Bronchial epithelial cell (primary cell): ENCODE results near the gene PYGB. TPM values are rescaled to one million over a fixed set of nuclear protein-coding genes. Genes with fewer than 3 reads are reported as not detected.

ENCODE experiments used
- DNase-seq: peaks from one replicate; pipeline ENCODE4 v3.0.0-alpha.2; 2010; ENCODE audit warnings: low read depth
- FAIRE-seq: peaks from 2 replicates; lab custom pipeline; 2011; peaks lifted over from hg19 to GRCh38; lab: Jason Lieb, UNC
- H3K27me3 ChIP-seq: 2 replicates; pipeline ENCODE4 v1.5.1; 2011; ENCODE audit warnings: low read length; ENCODE audit not compliant: control insufficient read depth, insufficient read depth
- H3K36me3 ChIP-seq: 2 replicates; pipeline ENCODE4 v1.5.1; 2011; ENCODE audit warnings: low read length; ENCODE audit not compliant: control insufficient read depth, insufficient read depth
- H3K4me3 ChIP-seq: 2 replicates; pipeline ENCODE4 v1.5.1; 2011; ENCODE audit warnings: mild to moderate bottlenecking, low read depth, low read length, control low read depth
- total RNA-seq: library from RNA; depleted of rRNA; stranded (reverse); fragments of >200 nt; gene quantifications from 2 replicates; pipeline ENCODE4 v1.2.1, GENCODE V29; 2014
- TF ChIP-seq, protein P1 (sequence below): IDR thresholded peaks from 2 replicates; pipeline ENCODE4 v1.5.1; 2011; ENCODE audit warnings: mild to moderate bottlenecking, moderate library complexity, low read length, control low read depth, inconsistent platforms; ENCODE audit not compliant: insufficient read depth, severe bottlenecking

The PYGB gene
- total RNA-seq, 1 donor from 2014 or later, result 213 TPM

DNA sequence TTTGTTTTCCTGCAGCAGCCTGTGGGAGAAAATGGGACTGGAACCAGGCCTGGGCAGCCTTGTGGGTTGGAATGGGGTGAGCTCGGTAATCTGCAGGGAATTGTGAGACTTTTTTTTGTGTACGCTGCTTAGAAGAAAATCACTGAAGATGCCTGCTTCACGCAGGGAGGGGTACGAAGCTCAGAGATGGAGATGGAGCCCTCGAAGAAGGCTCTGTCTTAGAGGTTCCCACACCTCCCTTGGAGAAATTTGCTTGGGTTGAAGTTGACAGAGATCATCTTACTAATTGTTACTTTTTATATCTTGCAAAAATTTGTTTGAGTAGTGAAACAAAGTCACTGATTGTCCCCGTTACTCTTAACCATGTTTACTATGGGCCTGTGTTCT lies 894 bp downstream of the PYGB start:
- H3K27me3 ChIP-seq, result no peaks in the 10 kb centered on the region
- FAIRE-seq, result no peak
- H3K36me3 ChIP-seq, result peaks cover 10% of the 10 kb centered on the region
- TF ChIP-seq, protein P1, sequence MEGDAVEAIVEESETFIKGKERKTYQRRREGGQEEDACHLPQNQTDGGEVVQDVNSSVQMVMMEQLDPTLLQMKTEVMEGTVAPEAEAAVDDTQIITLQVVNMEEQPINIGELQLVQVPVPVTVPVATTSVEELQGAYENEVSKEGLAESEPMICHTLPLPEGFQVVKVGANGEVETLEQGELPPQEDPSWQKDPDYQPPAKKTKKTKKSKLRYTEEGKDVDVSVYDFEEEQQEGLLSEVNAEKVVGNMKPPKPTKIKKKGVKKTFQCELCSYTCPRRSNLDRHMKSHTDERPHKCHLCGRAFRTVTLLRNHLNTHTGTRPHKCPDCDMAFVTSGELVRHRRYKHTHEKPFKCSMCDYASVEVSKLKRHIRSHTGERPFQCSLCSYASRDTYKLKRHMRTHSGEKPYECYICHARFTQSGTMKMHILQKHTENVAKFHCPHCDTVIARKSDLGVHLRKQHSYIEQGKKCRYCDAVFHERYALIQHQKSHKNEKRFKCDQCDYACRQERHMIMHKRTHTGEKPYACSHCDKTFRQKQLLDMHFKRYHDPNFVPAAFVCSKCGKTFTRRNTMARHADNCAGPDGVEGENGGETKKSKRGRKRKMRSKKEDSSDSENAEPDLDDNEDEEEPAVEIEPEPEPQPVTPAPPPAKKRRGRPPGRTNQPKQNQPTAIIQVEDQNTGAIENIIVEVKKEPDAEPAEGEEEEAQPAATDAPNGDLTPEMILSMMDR, result no peak
- peak overlapping the region; percentile 89 for H3K4me3 ChIP-seq
- DNase-seq, result no peak

DNA sequence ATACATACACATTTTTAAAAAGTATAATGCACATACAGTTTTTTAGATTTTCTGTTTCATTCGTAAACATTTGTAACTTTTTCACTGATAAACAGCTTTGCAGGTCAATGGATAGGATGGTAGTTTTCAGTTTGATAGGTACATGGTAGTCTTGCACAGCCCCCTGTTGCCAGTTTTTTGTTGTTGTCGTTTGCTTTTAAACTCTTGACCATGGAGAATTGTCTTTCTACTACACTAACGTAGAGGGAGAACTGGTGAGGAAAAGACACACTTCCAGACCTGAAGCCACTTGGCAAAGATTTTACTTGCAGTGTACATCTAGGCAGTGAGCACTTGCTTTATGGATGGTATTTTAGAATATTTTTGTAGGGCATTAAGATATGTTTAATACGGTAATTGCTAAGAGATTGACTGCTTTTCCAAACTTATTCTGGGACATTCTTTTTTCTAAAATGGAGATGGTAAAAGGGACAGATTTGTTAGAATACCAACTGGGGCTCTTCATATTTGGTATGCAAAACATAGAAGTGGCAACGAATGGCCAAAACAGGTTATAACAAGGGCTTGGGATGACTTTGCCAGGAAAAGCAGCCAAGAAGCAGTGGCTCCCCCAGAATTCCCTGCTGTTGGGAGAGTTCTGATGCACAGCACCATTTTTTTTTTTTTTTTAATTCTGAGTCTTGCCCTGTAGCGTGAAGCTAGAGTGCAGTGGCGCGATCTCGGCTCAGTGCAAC lies 1.5 kb downstream of the PYGB start:
- FAIRE-seq (no peak), DNase-seq (peak; percentile 26)
- H3K27me3 ChIP-seq, result no peaks in the 10 kb centered on the region
- TF ChIP-seq, protein P1, result no peak
- H3K4me3 ChIP-seq, result peak overlapping the region; percentile 89
- H3K36me3 ChIP-seq, result peaks cover 10% of the 10 kb centered on the region

DNA sequence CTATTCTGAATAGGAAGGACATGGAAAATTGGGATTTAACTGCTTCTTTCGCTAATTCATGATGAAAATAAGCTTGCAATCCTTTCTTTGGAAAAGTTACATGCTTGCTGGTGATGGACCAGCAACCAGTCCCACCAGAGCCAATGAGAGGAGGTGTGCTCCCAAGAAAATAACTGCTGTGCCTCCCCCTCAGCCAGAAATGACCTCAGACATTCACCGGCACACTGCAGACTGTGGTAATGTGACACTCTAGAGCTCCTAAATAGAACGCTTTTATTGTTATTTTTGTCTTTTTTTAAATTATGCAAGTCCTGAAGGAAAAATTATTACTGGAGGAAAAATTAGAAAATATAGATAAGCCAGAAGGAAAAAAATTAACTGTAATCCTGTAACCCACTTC lies 2.6 kb downstream of the PYGB start:
- peak overlapping the region; percentile 89 for H3K4me3 ChIP-seq
- FAIRE-seq, result no peak
- peaks cover 16% of the 10 kb centered on the region for H3K36me3 ChIP-seq
- DNase-seq, result no peak
- no peaks in the 10 kb centered on the region for H3K27me3 ChIP-seq
- TF ChIP-seq, protein P1, result no peak

DNA sequence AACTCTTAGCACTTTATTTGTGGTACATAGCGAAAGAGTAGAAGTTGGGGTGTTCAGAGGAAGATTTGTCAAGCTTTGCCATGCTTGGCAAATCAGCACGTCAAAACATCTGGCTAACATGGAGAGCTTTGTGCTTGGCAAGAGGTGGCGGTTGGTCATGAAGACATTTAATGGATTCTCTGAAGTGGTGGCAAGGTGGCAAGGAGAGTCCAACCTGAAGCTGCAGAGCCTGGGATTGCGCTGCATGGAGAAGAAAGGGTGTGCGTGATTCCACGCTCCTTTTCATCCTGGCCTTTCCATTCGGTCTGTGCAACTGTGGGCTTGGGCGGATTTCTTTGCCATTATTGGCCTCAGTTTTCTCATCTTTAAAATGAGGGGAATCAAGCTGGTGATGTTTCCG lies 3.1 kb downstream of the PYGB start:
- DNase-seq, result no peak
- TF ChIP-seq, protein P1, result no peak
- H3K36me3 ChIP-seq, result peaks cover 16% of the 10 kb centered on the region
- no peaks in the 10 kb centered on the region for H3K27me3 ChIP-seq
- peak overlapping the region; percentile 7 for H3K4me3 ChIP-seq
- no peak for FAIRE-seq

DNA sequence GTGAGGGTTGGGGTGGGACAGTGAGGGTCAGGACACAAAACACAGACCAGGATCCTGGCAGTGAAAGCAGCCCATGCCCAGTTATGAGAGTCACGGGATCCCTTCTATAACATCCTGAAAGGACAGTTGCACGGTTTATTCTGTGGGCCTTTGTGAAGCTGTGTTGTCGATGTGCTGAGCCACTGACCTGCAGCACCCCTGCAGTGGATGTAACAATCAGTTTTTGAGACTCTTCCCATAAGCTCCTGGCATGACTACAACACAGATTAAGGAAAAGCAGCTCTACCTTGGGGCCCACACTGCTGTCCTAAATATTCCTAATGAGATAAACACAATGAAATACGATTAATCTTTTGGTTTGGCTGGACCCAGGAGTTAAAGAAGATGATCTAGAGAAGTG lies 3.7 kb downstream of the PYGB start:
- TF ChIP-seq, protein P1, result no peak
- H3K36me3 ChIP-seq, result peaks cover 18% of the 10 kb centered on the region
- FAIRE-seq (no peak), DNase-seq (no peak)
- no peaks in the 10 kb centered on the region for H3K27me3 ChIP-seq
- H3K4me3 ChIP-seq, result no peak overlapping the region

DNA sequence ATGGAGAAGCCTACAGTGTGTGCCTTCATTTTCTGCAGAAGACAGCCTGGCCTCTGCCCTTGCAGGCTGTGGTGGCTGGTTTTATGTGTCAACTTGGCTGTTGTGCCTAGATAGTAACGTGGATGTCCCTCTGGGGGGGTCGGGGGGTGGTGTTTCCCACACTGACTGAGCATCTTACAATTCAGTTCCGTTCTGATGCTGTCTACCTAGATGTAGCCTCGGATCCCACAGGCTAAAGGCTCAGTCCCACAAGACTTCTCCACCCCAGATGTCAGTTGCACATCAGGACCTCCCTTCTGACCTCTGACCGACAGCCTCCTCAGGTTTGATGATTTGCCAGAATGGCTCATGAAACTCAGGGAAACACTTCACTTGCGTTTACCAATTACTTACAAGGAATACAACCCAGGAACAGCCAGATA lies 4.4 kb downstream of the PYGB start:
- H3K4me3 ChIP-seq, result no peak overlapping the region
- TF ChIP-seq, protein P1, result no peak
- no peak for DNase-seq
- no peak for FAIRE-seq
- no peaks in the 10 kb centered on the region for H3K27me3 ChIP-seq
- peaks cover 23% of the 10 kb centered on the region for H3K36me3 ChIP-seq
